Fibroblast of skin of left quadriceps (primary cell): ENCODE measurements around the gene TPO.

ENCODE experiments used
- DNase-seq, 2 experiments: peaks; one replicate each; pipeline ENCODE4 v3.0.0-alpha.2; 2013; ENCODE audit warnings: low read depth in 2 of 2

Gene TPO

DNA sequence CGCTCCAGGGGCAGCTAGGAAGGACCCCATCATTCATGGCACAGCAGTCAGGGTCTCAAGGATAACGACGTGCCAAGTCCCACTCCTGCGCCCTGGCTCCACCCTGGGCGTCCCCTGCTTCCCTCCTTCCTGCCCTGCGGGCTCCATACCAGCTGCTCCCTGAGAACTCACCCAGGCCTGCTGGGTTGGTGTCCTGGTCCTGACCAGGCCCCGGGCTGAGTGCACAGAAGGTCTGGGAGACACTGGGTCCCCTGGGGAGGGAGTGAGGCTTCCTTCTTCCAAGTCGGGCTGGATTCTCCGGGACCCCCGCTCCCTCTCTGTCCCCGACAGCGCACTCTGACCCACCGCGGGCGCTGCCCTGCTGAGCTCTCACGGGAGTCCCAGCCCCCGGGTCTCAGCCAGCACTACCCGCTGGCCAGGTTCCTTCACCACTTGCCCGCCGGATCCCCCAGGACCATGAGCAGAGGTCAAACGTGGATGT, 170.8 kb downstream of the TPO start:
- DNase-seq, result no peak

- DNase-seq, result no peak
Observed at GRCh38 chr2:1584691-1585485, 171.6 kb downstream of the TPO start.

GRCh38 chr2:1585635-1586034, 172.4 kb downstream of the TPO start:
- no peak for DNase-seq

- DNase-seq, result no peak
Observed at GRCh38 chr2:1586251-1586922, 173.1 kb downstream of the TPO start.

DNA sequence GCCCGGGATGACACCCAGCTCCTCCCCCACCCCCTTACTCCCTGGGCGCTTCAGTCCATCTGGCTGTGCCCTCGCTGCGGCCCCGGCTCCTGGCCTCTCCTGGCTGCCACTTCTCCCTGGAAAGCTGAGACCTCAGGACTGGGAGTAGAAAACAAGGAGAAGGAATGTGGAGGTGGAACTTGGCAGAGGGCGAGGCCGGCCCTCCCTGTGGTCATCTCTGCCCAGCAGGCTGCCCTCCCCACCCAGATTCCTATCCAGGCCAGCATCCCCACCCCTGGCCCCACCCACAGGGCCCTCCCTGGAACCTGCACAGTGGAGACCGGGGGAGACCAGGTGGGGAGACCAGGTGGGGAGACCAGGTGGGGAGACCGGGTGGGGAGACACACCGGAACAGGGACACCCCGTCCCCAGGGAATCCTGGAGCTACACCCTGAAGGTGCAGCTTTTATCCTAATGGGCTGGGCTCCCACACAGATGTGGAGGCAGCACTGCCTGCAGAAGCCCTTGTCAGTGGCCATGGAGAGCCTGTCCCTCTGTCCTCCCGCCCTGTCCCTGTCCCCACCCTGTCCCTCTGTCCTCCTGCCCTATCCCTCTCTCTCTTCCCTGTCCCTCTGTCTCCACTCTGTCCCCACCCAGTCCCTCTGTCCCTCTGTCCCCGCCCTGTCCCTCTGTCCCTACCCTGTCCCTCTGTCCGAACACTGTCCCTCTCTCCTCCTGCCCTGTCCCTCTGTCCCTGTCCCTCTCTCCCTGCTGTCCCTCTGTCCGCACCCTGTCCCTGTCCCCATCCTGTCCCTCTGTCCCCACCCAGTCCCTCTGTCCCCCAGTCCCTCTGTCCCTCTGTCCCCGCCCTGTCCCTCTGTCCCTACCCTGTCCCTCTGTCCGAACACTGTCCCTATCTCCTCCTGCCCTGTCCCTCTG, 173.9 kb downstream of the TPO start:
- no peak for DNase-seq

GRCh38 chr2:1588051-1588977, 175.1 kb downstream of the TPO start:
- DNase-seq, result no peak

- no peak for DNase-seq
Observed at GRCh38 chr2:1588978-1589621, 175.8 kb downstream of the TPO start.

GRCh38 chr2:1590596-1591460, 177.6 kb downstream of the TPO start:
- no peak for DNase-seq

DNA sequence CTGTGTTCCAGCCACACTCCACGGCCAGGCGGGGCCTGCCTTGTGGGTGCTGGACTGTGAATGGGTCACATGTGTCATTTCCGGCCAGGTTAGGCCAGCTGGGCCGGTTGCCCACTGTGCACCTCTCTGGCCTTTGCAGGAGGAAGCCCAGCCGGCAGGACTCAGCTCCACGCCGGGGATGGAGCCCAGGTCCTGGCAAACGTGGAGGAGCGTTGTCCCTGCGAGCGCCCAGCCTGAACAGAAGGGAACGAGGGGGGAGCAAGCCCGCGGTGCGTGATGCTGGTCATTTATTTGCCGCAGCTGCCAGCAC, 178.2 kb downstream of the TPO start:
- no peak for DNase-seq
